SU-DHL-6 (cell line): Measurements from ENCODE around the gene TRAK1.

Source experiments
- H2AFZ ChIP-seq: fragments of 200-600 bp; sonication (generic); 2 replicates; pipeline ENCODE4 v1.6.1; 2014; ENCODE audit warnings: low read depth, mild to moderate bottlenecking, moderate library complexity, mixed read lengths, antibody characterized with exemption, low read length; ENCODE audit not compliant: severe bottlenecking
- H3F3A ChIP-seq: fragments of 200-600 bp; shearing (Covaris generic); 2 replicates; pipeline ENCODE4 v1.6.0; 2016; ENCODE audit warnings: antibody characterized with exemption, mild to moderate bottlenecking; ENCODE audit not compliant: insufficient read depth
- H3K27ac ChIP-seq: fragments of 200-600 bp; sonication (generic); 2 replicates; pipeline ENCODE4 v1.5.1; 2016; ENCODE audit warnings: low read depth, mild to moderate bottlenecking, low read length, moderate library complexity, mixed read lengths
- H3K27me3 ChIP-seq: fragments of 200-600 bp; sonication (generic), shearing (Covaris generic); 2 replicates; pipeline ENCODE4 v1.6.0; 2014; ENCODE audit warnings: mild to moderate bottlenecking, low read length
- H3K36me3 ChIP-seq: fragments of 200-600 bp; sonication (generic); 2 replicates; pipeline ENCODE4 v1.6.1; 2014; ENCODE audit warnings: mild to moderate bottlenecking, low read length, mixed read lengths
- H3K4me2 ChIP-seq: fragments of 300-600, 200-600 bp; shearing (Covaris generic), sonication (generic); 2 replicates; pipeline ENCODE4 v1.6.0; 2014; ENCODE audit warnings: low read length, low read depth, mild to moderate bottlenecking; ENCODE audit not compliant: poor library complexity, severe bottlenecking
- H3K4me3 ChIP-seq: fragments of 200-600 bp; sonication (generic); 2 replicates; pipeline ENCODE4 v1.5.1; 2014; ENCODE audit warnings: antibody characterized with exemption, low read length, mild to moderate bottlenecking, mixed read lengths; ENCODE audit not compliant: insufficient read depth, poor library complexity, severe bottlenecking
- H3K79me2 ChIP-seq: fragments of 200-600 bp; sonication (generic); 2 replicates; pipeline ENCODE4 v1.6.1; 2014; ENCODE audit warnings: mild to moderate bottlenecking, low read length, moderate library complexity; ENCODE audit not compliant: insufficient read depth
- H3K9ac ChIP-seq: fragments of 200-600 bp; sonication (generic); 2 replicates; pipeline ENCODE4 v1.7.0; 2014; ENCODE audit warnings: mild to moderate bottlenecking, low read length
- H3K9me2 ChIP-seq: fragments of 200-600 bp; sonication (generic); replicated peaks from 2 replicates; pipeline ENCODE4 v1.6.1; 2014; ENCODE audit warnings: low read length; ENCODE audit not compliant: insufficient read depth
- H3K9me3 ChIP-seq: fragments of 200-600 bp; sonication (generic); 2 replicates; pipeline ENCODE4 v1.6.1; 2014; ENCODE audit warnings: low read length, mixed read lengths; ENCODE audit not compliant: insufficient read depth
- H4K20me1 ChIP-seq: fragments of 200-600 bp; sonication (generic); 2 replicates; pipeline ENCODE4 v1.6.1; 2014; ENCODE audit warnings: low read depth, mild to moderate bottlenecking, antibody characterized with exemption, low read length, moderate library complexity, mixed read lengths
- EZH2phosphoT487 ChIP-seq: fragments of 200-600 bp; sonication (generic), shearing (Covaris generic); conservative IDR thresholded peaks from 2 replicates; pipeline ENCODE4 v1.6.1; 2018; ENCODE audit warnings: mild to moderate bottlenecking, antibody characterized with exemption, low read length, moderate library complexity, mixed read lengths
- TF ChIP-seq, protein P1 (sequence below): fragments of 200-600 bp; sonication (generic); IDR thresholded peaks from one replicate; pipeline ENCODE4 v1.5.1; 2017; ENCODE audit warnings: antibody characterized with exemption, mild to moderate bottlenecking, low read length, moderate library complexity; ENCODE audit not compliant: insufficient read depth, poor library complexity, severe bottlenecking

TRAK1 gene

DNA sequence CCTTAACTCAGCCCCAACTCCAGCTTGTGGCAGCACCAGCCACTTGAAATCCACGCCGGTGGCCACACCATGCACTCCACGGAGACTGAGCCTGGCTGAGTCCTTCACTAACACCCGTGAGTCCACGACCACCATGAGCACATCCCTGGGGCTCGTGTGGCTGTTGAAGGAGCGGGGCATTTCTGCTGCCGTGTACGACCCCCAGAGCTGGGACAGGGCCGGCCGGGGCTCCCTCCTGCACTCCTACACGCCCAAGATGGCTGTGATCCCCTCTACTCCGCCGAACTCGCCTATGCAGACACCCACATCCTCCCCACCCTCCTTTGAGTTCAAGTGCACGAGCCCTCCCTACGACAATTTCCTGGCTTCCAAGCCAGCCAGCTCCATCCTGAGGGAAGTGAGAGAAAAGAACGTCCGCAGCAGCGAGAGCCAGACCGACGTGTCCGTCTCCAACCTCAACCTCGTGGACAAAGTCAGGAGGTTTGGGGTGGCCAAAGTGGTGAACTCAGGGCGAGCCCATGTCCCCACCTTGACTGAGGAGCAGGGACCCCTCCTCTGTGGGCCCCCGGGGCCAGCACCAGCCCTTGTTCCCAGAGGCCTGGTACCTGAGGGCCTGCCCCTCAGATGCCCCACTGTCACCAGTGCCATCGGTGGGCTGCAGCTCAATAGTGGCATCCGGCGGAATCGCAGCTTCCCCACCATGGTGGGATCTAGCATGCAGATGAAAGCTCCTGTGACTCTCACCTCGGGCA lies 132.0 kb downstream of the TRAK1 start:
- no peak overlapping the region for H3K27ac ChIP-seq
- no peaks in the 10 kb centered on the region for H3K79me2 ChIP-seq
- no peak overlapping the region for H3K9ac ChIP-seq
- H3K27me3 ChIP-seq = no peaks in the 10 kb centered on the region
- no peaks in the 10 kb centered on the region for H3K9me2 ChIP-seq
- H4K20me1 ChIP-seq = no peaks in the 10 kb centered on the region
- TF ChIP-seq, protein P1, sequence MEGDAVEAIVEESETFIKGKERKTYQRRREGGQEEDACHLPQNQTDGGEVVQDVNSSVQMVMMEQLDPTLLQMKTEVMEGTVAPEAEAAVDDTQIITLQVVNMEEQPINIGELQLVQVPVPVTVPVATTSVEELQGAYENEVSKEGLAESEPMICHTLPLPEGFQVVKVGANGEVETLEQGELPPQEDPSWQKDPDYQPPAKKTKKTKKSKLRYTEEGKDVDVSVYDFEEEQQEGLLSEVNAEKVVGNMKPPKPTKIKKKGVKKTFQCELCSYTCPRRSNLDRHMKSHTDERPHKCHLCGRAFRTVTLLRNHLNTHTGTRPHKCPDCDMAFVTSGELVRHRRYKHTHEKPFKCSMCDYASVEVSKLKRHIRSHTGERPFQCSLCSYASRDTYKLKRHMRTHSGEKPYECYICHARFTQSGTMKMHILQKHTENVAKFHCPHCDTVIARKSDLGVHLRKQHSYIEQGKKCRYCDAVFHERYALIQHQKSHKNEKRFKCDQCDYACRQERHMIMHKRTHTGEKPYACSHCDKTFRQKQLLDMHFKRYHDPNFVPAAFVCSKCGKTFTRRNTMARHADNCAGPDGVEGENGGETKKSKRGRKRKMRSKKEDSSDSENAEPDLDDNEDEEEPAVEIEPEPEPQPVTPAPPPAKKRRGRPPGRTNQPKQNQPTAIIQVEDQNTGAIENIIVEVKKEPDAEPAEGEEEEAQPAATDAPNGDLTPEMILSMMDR = no peak
- no peak for TF ChIP-seq EZH2phosphoT487
- H3K4me2 ChIP-seq = no peak overlapping the region
- peaks cover 12% of the 10 kb centered on the region; the same call in 1 of the 2 replicates for H3K36me3 ChIP-seq
- peaks cover 5% of the 10 kb centered on the region; the same call in 1 of the 2 replicates for H3F3A ChIP-seq
- no peak overlapping the region for H3K4me3 ChIP-seq
- H2AFZ ChIP-seq = no peak overlapping the region
- H3K9me3 ChIP-seq = no peaks in the 10 kb centered on the region

GRCh38 chr3:42224178-42224577 lies 133.0 kb downstream of the TRAK1 start:
- no peak overlapping the region for H3K4me2 ChIP-seq
- peaks cover 12% of the 10 kb centered on the region; the same call in 1 of the 2 replicates for H3K36me3 ChIP-seq
- TF ChIP-seq EZH2phosphoT487 = no peak
- TF ChIP-seq, protein P1 = no peak
- no peaks in the 10 kb centered on the region for H3K27me3 ChIP-seq
- no peak overlapping the region for H3K27ac ChIP-seq
- no peak overlapping the region for H3K9ac ChIP-seq
- H2AFZ ChIP-seq = no peak overlapping the region
- peaks cover 14% of the 10 kb centered on the region for H3F3A ChIP-seq
- no peaks in the 10 kb centered on the region for H3K9me2 ChIP-seq
- H3K79me2 ChIP-seq = no peaks in the 10 kb centered on the region
- H4K20me1 ChIP-seq = no peaks in the 10 kb centered on the region
- no peaks in the 10 kb centered on the region for H3K9me3 ChIP-seq
- no peak overlapping the region for H3K4me3 ChIP-seq

GRCh38 chr3:42224658-42225421 lies 133.7 kb downstream of the TRAK1 start:
- no peak overlapping the region for H3K27ac ChIP-seq
- TF ChIP-seq, protein P1 = no peak
- TF ChIP-seq EZH2phosphoT487 = no peak

More at GRCh38 chr3:42224658-42225421, 133.7 kb downstream of the TRAK1 start:
- Histone ChIP-seq H4K20me1 (no peaks in the 10 kb centered on the region), H3K27me3 (no peaks in the 10 kb centered on the region), H3K9ac (no peak overlapping the region), H3K36me3 (peaks cover 12% of the 10 kb centered on the region; the same call in 1 of the 2 replicates), H3K4me3 (no peak overlapping the region), H3K9me2 (no peaks in the 10 kb centered on the region), H3K79me2 (no peaks in the 10 kb centered on the region), H3K4me2 (no peak overlapping the region), H3K9me3 (no peaks in the 10 kb centered on the region), H3F3A (peaks cover 14% of the 10 kb centered on the region), H2AFZ (no peak overlapping the region)
